ENCODE data around the gene GTPBP6.

GRCh38 chrX:334971-335757 lies 16.6 kb upstream of the GTPBP6 start:
- TF ChIP-seq POLR2A (IDR thresholded peaks at IDR 0.05) (no peak), EP300 (IDR thresholded peaks at IDR 0.05; ENCODE audit: low read depth) (no peak), CTCF (IDR thresholded peaks at IDR 0.05) (no peak), POLR2AphosphoS5 (IDR thresholded peaks at IDR 0.05) (no peak)

Data from transverse colon (tissue), 4 donors.